ENCODE results near the gene TOGARAM1.
A peak's percentile ranks its signal among the peaks of the same experiment; 100 is the strongest.

GRCh38 chr14:44989497-44990440 lies 27.8 kb downstream of the TOGARAM1 start:
- no peak for TF ChIP-seq CTCF (IDR thresholded peaks at IDR 0.05 in 4 of 5, conservative IDR thresholded peaks at IDR 0.05 in 1 of 5)
- peak in 1 of 2 donors; percentile 18 for TF ChIP-seq POLR2A (IDR thresholded peaks at IDR 0.05)

Measured in gastrocnemius medialis (tissue), 4 donors.